K562 (cell line): ENCODE results near the gene TTC13. TPM values are rescaled to one million over a fixed set of nuclear protein-coding genes. Genes with fewer than 3 reads are reported as not detected.

ENCODE experiments used
- CHCHD3 ChIP-seq: fragments of 250-450 bp; sonication (Bioruptor Pico); IDR thresholded peaks from 2 replicates; pipeline ENCODE4 v2.1.2; 2022; ENCODE audit warnings: mild to moderate bottlenecking
- CREM ChIP-seq: IDR thresholded peaks from 2 replicates; pipeline ENCODE4 v1.6.1; 2014; ENCODE audit warnings: antibody characterized with exemption, low read depth
- CTBP1 ChIP-seq: fragments of 450-650 bp; IDR thresholded peaks from 2 replicates; pipeline ENCODE4 v1.6.1; 2016; ENCODE audit warnings: borderline replicate concordance
- E2F3 ChIP-seq: fragments of 250-450 bp; sonication (Bioruptor Pico); IDR thresholded peaks from 2 replicates; pipeline ENCODE4 v1.4.0; 2020; ENCODE audit warnings: mild to moderate bottlenecking
- EGR1 ChIP-seq: fragments of 450-650 bp; conservative IDR thresholded peaks from 2 replicates; pipeline ENCODE4 v1.6.1; 2017; ENCODE audit warnings: mild to moderate bottlenecking
- GABPB1 ChIP-seq: sonication (generic); formaldehyde crosslinking; IDR thresholded peaks from 2 replicates; pipeline ENCODE4 v1.8.0; 2022; ENCODE audit warnings: mild to moderate bottlenecking, missing genetic modification reagents
- GTF2F1 ChIP-seq: IDR thresholded peaks from 2 replicates; pipeline ENCODE4 v1.6.1; 2011; ENCODE audit warnings: low read depth, low read length, improper control_type of control experiment
- HNRNPLL ChIP-seq: fragments of 200-400 bp; formaldehyde crosslinking; IDR thresholded peaks from 2 replicates; pipeline ENCODE4 v1.6.1; 2017; ENCODE audit warnings: low read length, low read depth, mild to moderate bottlenecking; ENCODE audit not compliant: poor library complexity, severe bottlenecking
- HNRNPUL1 ChIP-seq: fragments of 200-400 bp; formaldehyde crosslinking; IDR thresholded peaks from 2 replicates; pipeline ENCODE4 v1.6.1; 2017; ENCODE audit warnings: low read length
- KAT7 ChIP-seq: sonication (generic); formaldehyde crosslinking; IDR thresholded peaks from 2 replicates; pipeline ENCODE4 v1.8.0; 2022; ENCODE audit warnings: missing genetic modification reagents, mild to moderate bottlenecking, borderline replicate concordance
- KLF13 ChIP-seq: fragments of 450-650 bp; IDR thresholded peaks from 2 replicates; pipeline ENCODE4 v1.6.1; 2016; ENCODE audit warnings: missing genetic modification characterization, low read depth, mild to moderate bottlenecking, missing compliant biosample characterization, moderate library complexity, borderline replicate concordance
- MYC ChIP-seq, 2 experiments: fragments of 250-450 bp in 1 of 2; sonication (Bioruptor Pico) in 1 of 2; IDR thresholded peaks; 2 replicates each; pipeline versions ENCODE4 v1.5.1 to v1.6.1; 2012 to 2021; ENCODE audit warnings: low read depth in 2 of 2, borderline replicate concordance in 1 of 2, improper control_type of control experiment in 1 of 2, low read length in 1 of 2, mild to moderate bottlenecking in 1 of 2, moderate library complexity in 1 of 2
- NELFE ChIP-seq: IDR thresholded peaks from 2 replicates; pipeline ENCODE4 v1.6.1; 2011; ENCODE audit warnings: mild to moderate bottlenecking; ENCODE audit not compliant: insufficient read depth, insufficient read length
- RBBP5 ChIP-seq: fragments of 200-600 bp; sonication (generic); IDR thresholded peaks from 2 replicates; pipeline ENCODE4 v1.6.1; 2012; ENCODE audit warnings: borderline replicate concordance, mild to moderate bottlenecking, low read length, control low read depth, inconsistent platforms; ENCODE audit not compliant: insufficient read depth, poor library complexity, severe bottlenecking
- TEAD2 ChIP-seq: fragments of 450-650 bp; IDR thresholded peaks from 2 replicates; pipeline ENCODE4 v1.6.1; 2016; ENCODE audit warnings: missing genetic modification characterization, control low read depth, missing compliant biosample characterization
- TEAD4 ChIP-seq, 2 experiments: sonication (generic) in 1 of 2; formaldehyde crosslinking in 1 of 2; IDR thresholded peaks; 2 replicates each; pipeline versions ENCODE4 v1.6.1 to v1.8.0; 2012 to 2022; ENCODE audit warnings: borderline replicate concordance in 1 of 2, inconsistent platforms in 1 of 2, low read length in 1 of 2, mild to moderate bottlenecking in 1 of 2, missing genetic modification reagents in 1 of 2
- polyA plus RNA-seq, 8 experiments: library from polyadenylated mRNA; depleted of rRNA in 4 of 8; stranded (reverse) in 5 of 8; unstranded in 3 of 8; fragments of >200 nt; fragmentation: Nextera tagmentation in 2 of 8; fragmentation: Illumina TruSeq in 1 of 8; extraction: Ambion mirVana in 2 of 8; extraction: Trizol in 1 of 8; gene quantifications; 2 replicates each; pipeline versions ENCODE4 v1.2.1 to v1.2.3, GENCODE V29; 2011 to 2014; ENCODE audit warnings: inconsistent platforms in 1 of 8, missing spikeins in 1 of 8
- total RNA-seq, 7 experiments: library from RNA; depleted of rRNA in 6 of 7; stranded (reverse); fragments of >200 nt in 6 of 7; fragmentation: Illumina TruSeq in 2 of 7; extraction: Trizol in 2 of 7; gene quantifications; 2 replicates each; pipeline versions ENCODE4 v1.2.1 to v1.2.3, GENCODE V29; 2011 to 2021; ENCODE audit warnings: low replicate concordance in 1 of 7
- TF ChIP-seq, protein P1 (sequence below): fragments of 250-450 bp; sonication (Bioruptor Pico); IDR thresholded peaks from 2 replicates; pipeline ENCODE4 v1.5.0; 2022; ENCODE audit warnings: mild to moderate bottlenecking
- TF ChIP-seq, protein P2 (sequence below): sonication (generic); formaldehyde crosslinking; IDR thresholded peaks from 2 replicates; pipeline ENCODE4 v1.8.0; 2023; ENCODE audit warnings: mild to moderate bottlenecking, missing genetic modification reagents

TTC13 gene
- total and polyA plus RNA-seq, 9 of the 15 experiments (the other 6 are each of a cell fraction or from before 2014, with no cell fraction given), result 1.7 to 13.8 (median 9.6) TPM

DNA sequence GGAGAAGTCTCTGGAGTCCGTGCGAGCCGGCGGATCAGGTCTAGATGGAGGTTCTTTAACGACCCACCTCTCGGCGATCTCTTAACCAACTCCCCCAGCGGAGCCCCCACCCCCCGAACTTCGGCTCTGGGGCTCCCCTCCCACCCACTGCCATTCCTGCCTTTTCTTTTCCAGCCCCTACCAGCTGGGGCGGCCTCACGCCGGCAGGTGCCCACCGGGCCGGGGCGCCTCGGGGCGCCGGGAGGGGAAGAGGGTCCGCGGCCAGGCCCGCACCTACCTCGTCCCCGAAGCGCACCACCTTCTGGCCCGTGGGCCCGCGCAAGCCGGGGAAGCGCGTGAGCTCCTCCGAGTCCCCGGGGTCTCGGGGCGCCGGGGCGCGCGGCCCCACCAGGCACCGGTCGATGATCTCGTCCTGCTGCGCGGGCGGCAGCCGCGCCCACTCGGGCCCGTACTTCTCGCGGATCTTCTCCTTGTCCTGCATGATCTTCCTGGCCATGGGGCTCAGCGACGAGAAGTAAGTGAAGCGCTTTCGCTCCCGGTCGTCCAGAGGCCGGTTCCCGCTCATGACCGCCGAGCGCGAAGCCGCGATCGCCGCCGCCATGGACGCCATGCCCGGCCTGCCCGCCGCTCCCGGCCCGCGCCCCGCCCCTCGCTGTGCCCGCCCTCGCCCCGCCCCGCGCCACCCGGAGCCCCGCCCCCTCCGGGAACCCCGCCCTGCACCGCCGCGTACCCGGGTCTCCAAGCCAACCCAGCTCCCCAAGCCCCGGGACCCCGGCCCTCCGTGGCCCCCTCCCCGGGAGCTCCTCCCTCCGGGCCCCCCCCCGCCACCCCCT, 110.5 kb downstream of the TTC13 start, which contains the start of gene C1orf198 (continued):
- TF ChIP-seq GABPB1 (CRISPR knock-in tag), result 0 out of 2 replicates have a peak, but pooled peaks have one; percentile 35
- TF ChIP-seq E2F3 (CRISPR knock-in tag), result peak; percentile 46; the same call in 1 of the 2 replicates
- TF ChIP-seq CTBP1, result peak; percentile 43
- TF ChIP-seq, protein P1, sequence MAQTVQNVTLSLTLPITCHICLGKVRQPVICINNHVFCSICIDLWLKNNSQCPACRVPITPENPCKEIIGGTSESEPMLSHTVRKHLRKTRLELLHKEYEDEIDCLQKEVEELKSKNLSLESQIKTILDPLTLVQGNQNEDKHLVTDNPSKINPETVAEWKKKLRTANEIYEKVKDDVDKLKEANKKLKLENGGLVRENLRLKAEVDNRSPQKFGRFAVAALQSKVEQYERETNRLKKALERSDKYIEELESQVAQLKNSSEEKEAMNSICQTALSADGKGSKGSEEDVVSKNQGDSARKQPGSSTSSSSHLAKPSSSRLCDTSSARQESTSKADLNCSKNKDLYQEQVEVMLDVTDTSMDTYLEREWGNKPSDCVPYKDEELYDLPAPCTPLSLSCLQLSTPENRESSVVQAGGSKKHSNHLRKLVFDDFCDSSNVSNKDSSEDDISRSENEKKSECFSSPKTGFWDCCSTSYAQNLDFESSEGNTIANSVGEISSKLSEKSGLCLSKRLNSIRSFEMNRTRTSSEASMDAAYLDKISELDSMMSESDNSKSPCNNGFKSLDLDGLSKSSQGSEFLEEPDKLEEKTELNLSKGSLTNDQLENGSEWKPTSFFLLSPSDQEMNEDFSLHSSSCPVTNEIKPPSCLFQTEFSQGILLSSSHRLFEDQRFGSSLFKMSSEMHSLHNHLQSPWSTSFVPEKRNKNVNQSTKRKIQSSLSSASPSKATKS (CRISPR knock-in tag), result no peak
- peak; percentile 58; the same call in 1 of the 2 replicates for TF ChIP-seq KLF13
- TF ChIP-seq EGR1, result peak; percentile 65
- TF ChIP-seq HNRNPUL1, result no peak
- peak; percentile 24; the same call in 1 of the 2 replicates for TF ChIP-seq MYC (IDR thresholded peaks at IDR 0.05; ENCODE audit: low read depth, low read length)
- no peak for TF ChIP-seq MYC (CRISPR knock-in tag; IDR thresholded peaks at IDR 0.05; ENCODE audit: borderline replicate concordance, low read depth)
- TF ChIP-seq TEAD4 (IDR thresholded peaks at IDR 0.05; ENCODE audit: low read length), result no peak
- 0 out of 2 replicates have a peak, but pooled peaks have one; percentile 52 for TF ChIP-seq TEAD4 (CRISPR knock-in tag; IDR thresholded peaks at IDR 0.05; ENCODE audit: borderline replicate concordance)
- TF ChIP-seq KAT7, result peak; percentile 47; the same call in 1 of the 2 replicates
- peak; percentile 14 for TF ChIP-seq HNRNPLL
- no peak for TF ChIP-seq NELFE
- TF ChIP-seq, protein P2, sequence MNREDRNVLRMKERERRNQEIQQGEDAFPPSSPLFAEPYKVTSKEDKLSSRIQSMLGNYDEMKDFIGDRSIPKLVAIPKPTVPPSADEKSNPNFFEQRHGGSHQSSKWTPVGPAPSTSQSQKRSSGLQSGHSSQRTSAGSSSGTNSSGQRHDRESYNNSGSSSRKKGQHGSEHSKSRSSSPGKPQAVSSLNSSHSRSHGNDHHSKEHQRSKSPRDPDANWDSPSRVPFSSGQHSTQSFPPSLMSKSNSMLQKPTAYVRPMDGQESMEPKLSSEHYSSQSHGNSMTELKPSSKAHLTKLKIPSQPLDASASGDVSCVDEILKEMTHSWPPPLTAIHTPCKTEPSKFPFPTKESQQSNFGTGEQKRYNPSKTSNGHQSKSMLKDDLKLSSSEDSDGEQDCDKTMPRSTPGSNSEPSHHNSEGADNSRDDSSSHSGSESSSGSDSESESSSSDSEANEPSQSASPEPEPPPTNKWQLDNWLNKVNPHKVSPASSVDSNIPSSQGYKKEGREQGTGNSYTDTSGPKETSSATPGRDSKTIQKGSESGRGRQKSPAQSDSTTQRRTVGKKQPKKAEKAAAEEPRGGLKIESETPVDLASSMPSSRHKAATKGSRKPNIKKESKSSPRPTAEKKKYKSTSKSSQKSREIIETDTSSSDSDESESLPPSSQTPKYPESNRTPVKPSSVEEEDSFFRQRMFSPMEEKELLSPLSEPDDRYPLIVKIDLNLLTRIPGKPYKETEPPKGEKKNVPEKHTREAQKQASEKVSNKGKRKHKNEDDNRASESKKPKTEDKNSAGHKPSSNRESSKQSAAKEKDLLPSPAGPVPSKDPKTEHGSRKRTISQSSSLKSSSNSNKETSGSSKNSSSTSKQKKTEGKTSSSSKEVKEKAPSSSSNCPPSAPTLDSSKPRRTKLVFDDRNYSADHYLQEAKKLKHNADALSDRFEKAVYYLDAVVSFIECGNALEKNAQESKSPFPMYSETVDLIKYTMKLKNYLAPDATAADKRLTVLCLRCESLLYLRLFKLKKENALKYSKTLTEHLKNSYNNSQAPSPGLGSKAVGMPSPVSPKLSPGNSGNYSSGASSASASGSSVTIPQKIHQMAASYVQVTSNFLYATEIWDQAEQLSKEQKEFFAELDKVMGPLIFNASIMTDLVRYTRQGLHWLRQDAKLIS (CRISPR knock-in tag), result 0 out of 2 replicates have a peak, but pooled peaks have one; percentile 50
- TF ChIP-seq CHCHD3 (CRISPR knock-in tag), result no peak
- TF ChIP-seq CREM, result 0 out of 2 replicates have a peak, but pooled peaks have one; percentile 18
- TF ChIP-seq GTF2F1, result no peak
- TF ChIP-seq TEAD2 (tag), result no peak
- peak; percentile 82 for TF ChIP-seq RBBP5
